Activated CD8-positive, alpha-beta memory T cell treated with anti-CD3 and anti-CD28 coated beads for 24 hours (primary cell): ENCODE data around the gene HOXD9.

Experiments used
- DNase-seq: peaks from one replicate; pipeline ENCODE4 v3.0.0-alpha.2; 2020

The HOXD9 gene

GRCh38 chr2:176111846-176112374 is 10.6 kb upstream of the HOXD9 start:
- DNase-seq, result no peak

- no peak for DNase-seq
These were observed 9.9 kb upstream of the HOXD9 start for GRCh38 chr2:176112375-176113302.

- no peak for DNase-seq
These were observed 8.2 kb upstream of the HOXD9 start for GRCh38 chr2:176114120-176114929.

- no peak for DNase-seq
These were observed 7.4 kb upstream of the HOXD9 start for GRCh38 chr2:176114930-176115625.

- DNase-seq, result no peak
These were observed 6.4 kb upstream of the HOXD9 start, which contains the start of gene HOXD10 for GRCh38 chr2:176115883-176116813. TSS of gene HOXD10 (plus strand) at chr2:176116778. CDS start at chr2:176116834, 56 bp downstream.

GRCh38 chr2:176117162-176117822 is 5.2 kb upstream of the HOXD9 start:
- peak; percentile 50 for DNase-seq

GRCh38 chr2:176117823-176118371 is 4.6 kb upstream of the HOXD9 start:
- no peak for DNase-seq

- no peak for DNase-seq
These were observed 3.7 kb upstream of the HOXD9 start for GRCh38 chr2:176118601-176119339.

GRCh38 chr2:176120364-176121189 is 1.9 kb upstream of the HOXD9 start:
- DNase-seq, result no peak

- no peak for DNase-seq
These were observed 1.1 kb upstream of the HOXD9 start for GRCh38 chr2:176121190-176122051.

GRCh38 chr2:176122052-176122682 is 352 bp upstream of the HOXD9 start:
- DNase-seq, result no peak

GRCh38 chr2:176123411-176124109 is 1.0 kb downstream of the HOXD9 start:
- no peak for DNase-seq

GRCh38 chr2:176124110-176124946 is 1.8 kb downstream of the HOXD9 start:
- DNase-seq, result no peak

GRCh38 chr2:176124947-176125771 is 2.6 kb downstream of the HOXD9 start:
- no peak for DNase-seq

- no peak for DNase-seq
These were observed 3.2 kb downstream of the HOXD9 start for GRCh38 chr2:176125772-176126054.
